HG02798 (cell line): ENCODE data around the gene RPL35.
A peak's percentile ranks its signal among the peaks of the same experiment; 100 is the strongest.
"Not testable (repeated sequence)": the region's sequence is repeated elsewhere in the genome, so short reads cannot be mapped to it uniquely, and the experiment has no call there.

ENCODE experiments used
- ATAC-seq: cut with Tn5 transposase; IDR thresholded peaks from one replicate; pipeline ENCODE4 v1.9.1; 2021; ENCODE audit warnings: mild to moderate bottlenecking; ENCODE audit not compliant: unreplicated experiment, poor library complexity

RPL35 gene

GRCh38 chr9:124853605-124854143 is 8.1 kb downstream of the RPL35 start:
- ATAC-seq: no peak

GRCh38 chr9:124852829-124853531 is 8.8 kb downstream of the RPL35 start, which contains the start of gene WDR38:
WDR38 (plus strand) TSS chr9:124853460; CDS start chr9:124853532, 72 bp downstream.
- ATAC-seq: peak; percentile 80

- no peak for ATAC-seq
Observed at GRCh38 chr9:124852121-124852828, 9.5 kb downstream of the RPL35 start.

- ATAC-seq: no peak
Observed at GRCh38 chr9:124849801-124850200, 12.0 kb downstream of the RPL35 start.

- ATAC-seq: no peak
Observed at GRCh38 chr9:124846969-124847368, 14.8 kb downstream of the RPL35 start.

GRCh38 chr9:124846467-124846866 is 15.3 kb downstream of the RPL35 start:
- ATAC-seq: not testable (repeated sequence)

GRCh38 chr9:124844291-124844690 is 17.5 kb downstream of the RPL35 start:
- ATAC-seq: no peak

- no peak for ATAC-seq
Observed at GRCh38 chr9:124843456-124844034, 18.2 kb downstream of the RPL35 start.

- no peak for ATAC-seq
Observed at GRCh38 chr9:124841075-124841821, 20.5 kb downstream of the RPL35 start.

GRCh38 chr9:124840300-124840833 is 21.4 kb downstream of the RPL35 start:
- no peak for ATAC-seq

- ATAC-seq: no peak
Observed at GRCh38 chr9:124839612-124840299, 22.0 kb downstream of the RPL35 start.

- not testable (repeated sequence) for ATAC-seq
Observed at GRCh38 chr9:124838567-124839275, 23.0 kb downstream of the RPL35 start.

- ATAC-seq: not testable (repeated sequence)
Observed at GRCh38 chr9:124838132-124838531, 23.6 kb downstream of the RPL35 start.

GRCh38 chr9:124835026-124835557 is 26.7 kb downstream of the RPL35 start:
- ATAC-seq: no peak

GRCh38 chr9:124834591-124834990 is 27.2 kb downstream of the RPL35 start:
- ATAC-seq: no peak

GRCh38 chr9:124831642-124832364 is 30.0 kb downstream of the RPL35 start:
- ATAC-seq: no peak

GRCh38 chr9:124830593-124830992 is 31.2 kb downstream of the RPL35 start:
- no peak for ATAC-seq

GRCh38 chr9:124829334-124829669 is 32.5 kb downstream of the RPL35 start:
- no peak for ATAC-seq
